Stimulated activated CD4-positive, alpha-beta T cell treated with anti-CD3 and anti-CD28 coated beads, Interleukin-1b, Interleukin-23, amount 100 ng/mL, for 24 hours (primary cell): ENCODE measurements around the gene FGD4.

Experiments
- DNase-seq, 4 experiments: peaks; one replicate each; pipeline ENCODE4 v3.0.0-alpha.2; 2020; ENCODE audit warnings: low read depth in 4 of 4, low spot score in 1 of 4

FGD4 gene

DNA sequence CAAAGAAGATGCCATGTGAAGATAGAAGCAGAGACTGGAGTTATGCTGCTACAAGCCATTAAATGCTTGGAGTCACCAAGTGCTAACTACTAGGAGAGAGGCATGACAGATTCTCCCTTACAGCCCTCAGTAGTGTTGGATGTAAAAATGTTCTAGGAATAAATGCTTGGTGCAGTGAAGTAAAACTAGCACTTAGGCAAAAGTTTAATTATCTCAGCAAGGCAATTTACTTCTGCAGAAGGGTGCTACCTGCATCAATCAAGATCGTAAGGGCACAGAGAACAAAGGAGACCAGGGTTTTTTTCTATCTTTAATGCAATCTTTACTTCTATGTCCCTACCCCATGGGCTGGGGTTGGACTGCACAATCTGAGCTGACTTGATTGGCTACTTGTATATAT, 270.2 kb downstream of the FGD4 start:
- DNase-seq = no peak

DNA sequence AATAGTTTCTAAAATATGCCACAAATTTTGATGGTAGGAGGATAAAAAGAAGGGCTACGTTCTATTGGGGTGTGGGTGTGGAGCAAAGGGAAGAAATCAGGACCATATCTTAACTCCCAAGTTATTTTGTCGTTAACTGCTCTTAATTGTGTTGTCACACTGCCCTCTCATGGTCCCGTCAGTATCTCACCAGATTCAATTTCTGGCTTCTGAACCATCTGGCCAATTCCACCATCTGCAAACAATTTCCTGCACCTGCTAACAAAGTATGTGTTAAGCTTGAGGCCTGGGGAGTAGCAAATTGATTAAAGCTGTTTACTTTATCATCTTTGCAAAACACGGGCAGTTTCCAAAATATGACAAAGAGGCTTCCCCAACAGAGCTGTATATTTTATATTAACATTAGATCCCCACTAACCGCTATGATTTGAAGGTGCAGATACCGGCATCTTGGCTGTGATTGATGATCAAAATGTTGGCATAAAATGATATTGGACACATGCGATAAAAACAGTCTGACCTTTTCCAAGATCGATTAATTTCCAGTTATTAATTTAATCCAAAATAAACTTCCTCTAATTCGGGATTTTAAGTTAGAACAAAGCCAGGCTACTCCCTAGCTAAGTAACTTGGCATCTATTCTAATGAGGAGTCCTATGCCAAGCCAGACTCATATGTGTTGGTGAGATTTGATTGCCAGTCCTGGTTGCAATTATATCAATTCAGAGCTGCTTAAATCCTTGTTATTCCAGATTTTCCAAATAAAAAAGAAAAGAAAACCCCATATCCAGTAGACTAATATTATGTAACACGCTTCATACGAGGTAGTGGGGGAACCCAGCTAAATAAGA, 272.8 kb downstream of the FGD4 start:
- no peak for DNase-seq

DNA sequence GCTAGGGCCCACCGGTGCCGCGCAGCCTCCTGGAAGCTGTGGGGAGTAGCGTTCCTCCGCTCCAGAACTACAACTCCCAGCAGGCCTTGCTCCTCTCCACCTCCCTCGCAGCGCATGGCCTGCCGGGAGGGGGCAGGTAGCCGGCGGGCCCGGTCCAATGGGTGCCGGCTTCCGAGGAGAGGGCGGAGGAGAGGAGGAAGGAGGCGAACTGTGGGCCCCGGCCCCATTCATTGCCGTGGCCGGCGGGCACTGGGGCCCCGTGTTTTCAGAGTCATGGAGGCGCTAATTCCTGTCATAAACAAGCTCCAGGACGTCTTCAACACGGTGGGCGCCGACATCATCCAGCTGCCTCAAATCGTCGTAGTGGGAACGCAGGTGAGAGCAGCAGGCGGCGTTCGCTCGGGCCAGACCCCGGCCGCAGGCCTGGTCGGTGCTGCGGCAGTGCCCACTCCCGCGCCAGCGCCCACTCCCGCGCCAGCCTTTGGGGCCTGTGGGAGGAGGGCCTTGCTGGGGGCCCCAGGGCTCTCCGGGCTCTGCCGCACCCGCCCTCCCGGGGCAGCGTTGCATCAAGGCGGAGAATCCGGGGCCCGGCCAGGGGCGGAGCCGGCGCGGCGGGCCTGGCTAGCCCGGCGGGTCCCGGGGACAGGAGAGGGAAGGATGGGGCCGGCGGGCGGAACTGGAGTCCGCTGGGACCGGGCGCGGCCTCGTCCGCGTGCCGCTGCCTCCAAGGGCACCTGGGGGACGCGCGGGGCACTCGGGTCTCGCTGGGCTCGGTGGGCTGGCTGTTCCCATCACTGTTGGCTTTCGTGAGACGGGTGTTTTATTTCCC, 279.9 kb downstream of the FGD4 start, which contains the start of gene DNM1L:
Gene DNM1L, plus strand, starts transcription at position 211 of the 829 bp plus-strand sequence. Its CDS starts 63 bp downstream, at position 274.
- DNase-seq = peak; percentile 76 to 88 (median 82)

DNA sequence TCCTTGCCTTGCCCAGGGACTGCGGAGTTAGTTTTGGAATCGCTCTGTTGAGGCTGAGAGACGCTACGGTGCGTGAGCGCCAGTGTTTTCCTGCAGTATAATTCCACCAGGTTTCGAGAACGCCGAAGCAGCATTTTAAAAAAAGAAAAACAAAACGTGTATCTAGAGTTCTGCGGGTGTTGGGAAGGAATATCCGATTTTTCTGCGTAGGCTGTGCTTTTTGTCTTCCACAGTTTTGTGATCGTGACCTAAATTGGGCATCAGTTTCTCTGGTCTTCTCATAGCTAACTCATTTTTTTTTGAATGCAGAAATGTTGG, 280.5 kb downstream of the FGD4 start:
- DNase-seq = no peak

DNA sequence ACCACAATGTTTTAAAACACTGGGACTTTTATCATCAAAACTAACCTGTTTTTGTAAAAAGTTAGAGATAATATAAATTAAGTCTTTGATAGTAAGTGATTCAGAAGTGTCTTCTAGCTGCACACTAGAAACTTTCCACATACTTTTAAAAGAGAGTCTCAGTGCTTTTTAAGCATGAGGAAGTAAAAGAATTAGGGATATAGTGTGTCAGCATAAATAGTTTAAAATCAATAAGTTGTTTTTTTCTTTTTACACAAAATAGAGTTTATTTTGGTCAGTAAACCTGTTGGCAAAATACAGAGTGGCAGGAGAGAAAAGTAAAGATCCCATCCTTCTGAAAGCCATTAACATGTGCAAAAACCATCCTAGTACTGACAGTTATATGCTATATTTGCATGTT, 281.4 kb downstream of the FGD4 start:
- DNase-seq = no peak

DNA sequence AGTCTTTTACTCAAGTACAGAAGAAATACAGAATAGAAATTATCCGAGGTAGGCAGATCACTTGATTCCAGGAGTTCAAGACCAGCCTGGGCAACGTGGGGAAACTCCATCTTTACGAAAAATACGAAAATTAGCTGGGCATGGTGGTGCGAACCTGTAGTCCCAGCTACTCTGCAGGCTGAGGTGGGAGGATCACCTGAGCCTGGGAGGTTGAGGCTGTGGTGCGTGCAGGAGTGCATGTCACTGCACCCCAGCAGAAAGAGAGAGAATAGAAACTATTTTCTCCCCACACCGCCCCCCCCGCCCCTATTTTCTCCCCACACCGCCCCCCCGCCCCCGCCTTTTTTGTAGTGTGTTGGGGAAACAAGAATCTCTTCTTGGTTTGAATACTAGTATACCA, 281.9 kb downstream of the FGD4 start:
- no peak for DNase-seq

DNA sequence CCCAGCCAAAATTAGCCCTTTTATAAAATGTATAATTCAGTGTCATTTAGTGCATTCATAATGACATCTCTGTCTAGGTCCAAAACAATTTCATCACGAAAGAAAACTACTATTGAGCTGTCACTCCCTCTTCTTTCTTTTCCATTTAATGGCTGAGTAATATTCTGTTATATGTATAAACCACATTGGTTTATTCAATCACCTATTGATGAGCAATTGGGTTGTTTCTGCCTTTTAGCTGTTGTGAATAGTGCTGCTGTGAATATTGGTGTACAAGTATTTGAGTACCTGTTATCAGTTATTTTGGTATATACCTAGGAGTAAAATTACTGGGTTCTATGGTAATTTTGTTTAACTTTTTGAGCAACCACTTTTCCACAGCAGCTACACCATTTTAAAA, 287.0 kb downstream of the FGD4 start:
- DNase-seq = no peak

DNA sequence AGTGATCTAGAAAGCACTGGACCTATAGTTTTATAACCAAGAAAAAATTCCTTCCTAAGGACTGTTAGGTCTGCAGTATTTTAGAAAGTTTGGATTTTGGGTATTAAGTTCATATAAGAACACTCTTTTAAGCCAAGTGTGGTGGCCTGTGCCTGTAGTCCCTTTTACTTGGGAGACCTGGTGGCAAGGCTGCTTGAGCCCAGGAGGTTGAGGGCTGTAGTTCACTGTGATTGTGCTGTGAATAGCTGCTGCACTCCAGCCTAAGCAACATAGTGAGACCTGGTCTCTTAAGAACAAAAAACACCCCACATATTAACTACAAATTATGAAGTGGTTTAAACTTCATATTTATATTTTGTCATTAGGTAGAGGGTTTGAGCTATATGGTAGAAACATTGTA, 289.4 kb downstream of the FGD4 start:
- no peak for DNase-seq

DNA sequence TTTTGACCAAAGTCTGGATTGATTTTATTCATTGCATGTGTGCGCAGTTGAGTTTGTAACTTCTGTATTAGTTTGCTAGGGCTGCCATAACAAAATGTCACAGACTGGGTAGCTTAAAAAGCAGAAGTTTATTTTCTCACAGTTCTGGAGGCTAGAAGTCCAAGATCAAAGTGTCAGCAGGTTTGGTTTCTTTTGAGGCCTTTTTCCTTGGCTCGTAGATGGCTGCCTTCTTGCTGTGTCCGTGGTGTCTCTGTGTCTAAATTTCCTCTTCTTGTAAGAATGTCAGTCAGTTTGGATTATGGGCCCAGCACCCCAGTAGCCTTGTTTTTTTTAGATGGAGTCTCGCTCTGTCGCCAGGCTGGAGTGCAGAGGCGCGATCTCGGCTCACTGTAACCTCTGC, 291.6 kb downstream of the FGD4 start:
- no peak for DNase-seq

DNA sequence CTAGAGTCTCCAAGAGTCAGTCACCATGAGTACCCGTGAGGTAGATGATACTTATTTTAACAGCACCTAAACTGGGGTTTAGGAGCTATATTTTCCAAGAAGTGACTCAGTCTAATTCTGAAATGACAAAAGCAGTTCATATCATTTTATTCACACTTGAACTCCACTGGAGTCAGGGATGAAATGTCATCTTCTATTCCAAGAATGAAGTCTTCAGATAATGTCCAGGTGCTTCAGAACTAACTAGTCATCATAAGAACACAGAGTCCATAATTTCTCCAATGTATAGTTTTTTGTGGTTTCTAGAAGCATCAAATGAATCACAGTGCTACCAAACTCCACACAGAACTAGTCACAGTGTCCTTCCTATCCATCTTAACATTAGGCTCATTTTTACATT, 293.0 kb downstream of the FGD4 start:
- no peak for DNase-seq

DNA sequence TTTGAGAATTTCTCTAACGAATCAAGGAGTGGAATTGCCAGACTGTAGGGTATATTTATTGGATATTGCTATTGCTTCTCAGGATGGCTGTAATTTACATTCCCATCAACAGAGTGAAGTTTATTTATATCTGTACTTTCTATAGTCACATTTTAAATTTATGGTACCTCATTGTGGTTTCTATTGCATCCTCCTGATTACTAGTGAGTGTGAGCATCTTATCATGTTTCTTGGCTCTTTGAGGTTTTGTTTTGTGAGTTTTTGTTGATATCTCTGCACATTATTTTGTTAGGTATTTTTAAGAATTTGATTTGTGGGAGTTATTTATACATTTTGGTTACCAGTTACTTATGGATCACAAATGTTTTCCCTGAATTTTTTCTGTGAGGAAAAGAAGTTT, 293.7 kb downstream of the FGD4 start:
- DNase-seq = no peak
